Skin epidermis (tissue), 12 donors: ENCODE data around the gene MORC2.

ENCODE experiments used
- H3K27ac ChIP-seq, 21 experiments: fragments of 200-600 bp; sonication (generic) in 11 of 21; one replicate each; pipeline ENCODE4 v1.5.0; 2020; ENCODE audit warnings: mild to moderate bottlenecking in 3 of 21, inconsistent platforms in 2 of 21, moderate library complexity in 2 of 21
- H3K4me3 ChIP-seq, 7 experiments: fragments of 200-600 bp; sonication (generic) in 2 of 7; one replicate each; pipeline ENCODE4 v1.5.0; 2020; ENCODE audit warnings: inconsistent platforms in 2 of 7, mild to moderate bottlenecking in 2 of 7, moderate library complexity in 1 of 7

MORC2 gene

DNA sequence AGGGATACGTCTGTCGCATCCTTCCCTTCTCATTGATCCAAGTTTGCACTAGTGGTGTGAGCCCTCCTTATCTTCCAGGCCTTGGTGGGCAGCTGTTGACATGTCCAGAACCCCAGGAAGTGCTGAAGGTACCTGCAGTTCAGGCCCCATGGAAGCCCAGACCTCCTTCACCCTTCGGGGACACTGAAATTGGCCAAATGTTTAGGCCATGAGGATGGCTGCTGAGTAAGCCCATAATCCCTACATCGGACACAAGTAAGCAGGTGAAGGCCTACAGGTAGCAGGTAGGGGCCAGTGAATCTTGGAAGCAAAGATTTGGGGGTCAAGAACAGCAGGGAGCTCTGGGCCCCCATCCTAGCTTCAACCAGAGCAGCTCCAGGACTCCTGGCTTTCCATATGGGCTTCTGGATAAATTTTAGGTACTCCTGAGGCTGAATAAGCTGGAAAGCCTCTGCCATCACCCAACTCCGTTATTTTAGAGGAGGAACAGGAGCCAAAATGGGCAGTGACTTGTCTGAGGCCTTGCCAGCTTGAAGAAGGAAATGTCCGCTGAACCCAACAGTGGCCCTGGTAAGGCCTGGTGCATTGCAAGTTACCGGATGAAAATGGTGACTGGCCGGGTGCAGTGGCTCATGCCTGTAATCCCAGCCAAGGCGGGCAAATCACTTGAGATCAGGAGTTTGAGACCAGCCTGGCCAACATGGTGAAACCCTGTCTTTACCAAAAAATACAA, 45.2 kb downstream of the MORC2 start:
- Histone ChIP-seq H3K27ac (no peak overlapping the region), H3K4me3 (no peak overlapping the region)

GRCh38 chr22:30922151-30922611, 46.4 kb downstream of the MORC2 start:
- peak overlapping the region in 13 of 21 experiments; percentile 14 to 49 (median 33) for H3K27ac ChIP-seq

DNA sequence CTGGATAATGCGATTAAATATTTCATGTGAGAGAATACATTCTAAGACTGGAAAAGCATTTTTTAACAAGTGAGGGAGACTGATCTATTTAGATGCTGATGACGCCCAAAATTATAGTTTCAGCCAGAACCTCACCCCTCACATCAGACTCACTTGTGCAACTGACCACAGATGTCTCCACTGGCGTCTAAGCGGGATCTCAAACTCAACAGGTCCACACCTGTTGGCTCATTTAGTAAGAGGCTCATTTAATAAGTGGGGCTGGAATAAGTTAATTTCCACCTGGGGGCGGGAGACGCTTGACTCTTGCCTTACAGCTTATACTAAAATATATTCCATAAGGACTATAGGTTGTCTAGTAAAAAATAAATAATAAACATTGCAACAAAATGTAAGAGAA, 47.5 kb downstream of the MORC2 start:
- Histone ChIP-seq H3K27ac (peak overlapping the region in 4 of 21 experiments; percentile 18 to 49 (median 36)), H3K4me3 (peak overlapping the region in 5 of 7 experiments; percentile 21 to 40 (median 30))

More at GRCh38 chr22:30922151-30922611, 46.4 kb downstream of the MORC2 start:
- peak overlapping the region; percentile 21 to 40 (median 30) for H3K4me3 ChIP-seq

DNA sequence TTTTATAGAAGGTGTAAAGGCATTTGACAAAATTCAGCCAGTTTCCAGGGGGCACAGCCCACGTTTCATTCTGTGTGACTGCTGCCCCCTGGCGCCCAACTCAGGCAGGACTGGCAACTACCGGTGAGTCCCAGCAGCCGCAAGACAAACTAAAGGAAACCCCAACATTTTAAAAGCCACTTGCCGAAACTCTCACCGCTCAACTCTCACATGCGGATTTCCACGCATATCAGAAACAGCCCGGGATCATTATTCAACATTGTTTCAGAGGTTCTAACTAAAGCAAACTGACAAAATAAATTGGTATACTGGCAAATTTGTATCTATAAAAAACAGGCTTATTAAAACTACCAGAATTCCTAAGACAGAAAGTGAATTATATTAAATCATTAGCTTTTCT, 48.2 kb downstream of the MORC2 start:
- H3K4me3 ChIP-seq, result no peak overlapping the region
- H3K27ac ChIP-seq, result no peak overlapping the region

DNA sequence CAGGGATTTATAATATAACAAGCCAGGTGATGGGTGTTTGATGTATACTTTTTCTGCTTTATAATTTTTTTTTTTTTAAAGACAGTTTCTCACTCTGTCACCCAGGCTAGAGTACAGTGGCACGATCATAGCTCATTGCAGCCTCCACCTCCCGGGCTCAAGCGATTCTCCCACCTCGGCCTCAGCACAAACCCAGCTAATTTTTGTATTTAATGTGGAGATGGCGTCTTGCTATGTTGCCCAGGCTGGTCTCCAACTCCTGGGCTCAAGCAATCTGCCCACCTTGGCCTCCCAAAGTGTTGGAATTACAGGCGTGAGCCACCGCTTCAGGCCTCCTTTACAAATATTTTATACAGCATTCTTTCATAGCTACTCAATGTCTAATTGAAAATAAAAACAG, 48.6 kb downstream of the MORC2 start:
- H3K4me3 ChIP-seq, result no peak overlapping the region
- H3K27ac ChIP-seq, result no peak overlapping the region

DNA sequence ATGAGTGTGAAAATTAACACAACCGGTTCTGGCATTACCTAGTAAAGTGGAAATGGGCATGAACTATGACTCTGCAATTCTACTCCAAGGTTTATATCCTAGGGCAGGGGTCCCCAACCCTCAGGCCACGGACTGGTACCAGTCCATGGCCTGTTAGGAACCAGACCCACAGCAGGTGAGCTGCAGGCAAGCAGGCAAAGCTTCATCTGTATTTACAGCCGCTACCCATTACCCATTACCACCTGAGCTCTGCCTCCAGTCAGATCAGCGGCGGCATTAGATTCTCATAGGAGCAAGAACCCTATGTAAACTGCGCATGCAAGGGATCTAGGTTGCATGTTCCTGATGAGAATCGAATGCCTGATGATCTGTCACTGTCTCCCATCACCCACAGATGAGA, 49.8 kb downstream of the MORC2 start:
- no peak overlapping the region for H3K27ac ChIP-seq
- H3K4me3 ChIP-seq, result no peak overlapping the region

DNA sequence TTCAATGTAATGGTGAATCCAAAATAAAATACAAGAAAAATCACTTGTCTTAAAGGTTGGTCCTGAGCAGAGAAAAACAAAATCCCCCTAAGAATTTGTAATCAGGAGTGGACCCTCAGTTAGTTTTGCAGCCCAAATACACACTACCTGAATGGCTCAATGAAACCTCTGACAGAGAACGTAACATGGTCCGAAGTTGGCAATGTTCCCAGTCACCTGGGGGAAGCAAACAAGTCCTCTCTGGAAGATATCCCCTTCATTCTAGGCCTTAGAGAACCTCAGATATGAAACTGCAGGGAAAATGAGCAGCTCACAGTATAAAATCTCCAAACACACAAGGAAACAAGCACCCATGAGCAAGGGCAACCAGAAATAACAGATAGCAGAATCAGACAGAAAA, 58.2 kb downstream of the MORC2 start:
- Histone ChIP-seq H3K27ac (no peak overlapping the region), H3K4me3 (no peak overlapping the region)

- Histone ChIP-seq H3K4me3 (no peak overlapping the region), H3K27ac (no peak overlapping the region)
Observed at GRCh38 chr22:30909306-30909705, 59.3 kb downstream of the MORC2 start.

GRCh38 chr22:30908051-30908461, 60.5 kb downstream of the MORC2 start:
- Histone ChIP-seq H3K4me3 (no peak overlapping the region), H3K27ac (no peak overlapping the region)

DNA sequence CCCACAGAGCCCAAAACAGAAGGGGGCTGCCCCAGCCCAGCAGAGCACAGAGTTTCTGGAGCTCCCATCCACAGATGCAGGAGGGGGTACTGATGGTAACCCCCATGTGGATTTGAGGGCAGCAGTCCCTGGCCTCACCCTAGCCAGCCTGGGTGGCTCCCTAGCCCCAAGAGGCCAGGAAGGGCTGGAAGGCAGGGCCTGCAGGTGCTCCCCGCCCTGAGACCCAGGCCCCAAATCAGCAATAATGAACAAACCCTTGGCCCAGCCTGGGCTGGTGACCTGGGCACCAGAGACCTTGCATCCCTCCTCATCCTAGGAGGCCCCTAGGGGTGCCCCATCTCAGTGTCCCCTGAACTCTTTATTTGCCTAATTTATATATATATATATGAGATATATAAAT, 61.6 kb downstream of the MORC2 start:
- H3K27ac ChIP-seq, result no peak overlapping the region
- no peak overlapping the region for H3K4me3 ChIP-seq

- Histone ChIP-seq H3K27ac (no peak overlapping the region), H3K4me3 (no peak overlapping the region)
Observed at GRCh38 chr22:30906411-30906810, 62.2 kb downstream of the MORC2 start.

GRCh38 chr22:30905696-30906341, 62.8 kb downstream of the MORC2 start:
- H3K27ac ChIP-seq, result no peak overlapping the region
- H3K4me3 ChIP-seq, result no peak overlapping the region

DNA sequence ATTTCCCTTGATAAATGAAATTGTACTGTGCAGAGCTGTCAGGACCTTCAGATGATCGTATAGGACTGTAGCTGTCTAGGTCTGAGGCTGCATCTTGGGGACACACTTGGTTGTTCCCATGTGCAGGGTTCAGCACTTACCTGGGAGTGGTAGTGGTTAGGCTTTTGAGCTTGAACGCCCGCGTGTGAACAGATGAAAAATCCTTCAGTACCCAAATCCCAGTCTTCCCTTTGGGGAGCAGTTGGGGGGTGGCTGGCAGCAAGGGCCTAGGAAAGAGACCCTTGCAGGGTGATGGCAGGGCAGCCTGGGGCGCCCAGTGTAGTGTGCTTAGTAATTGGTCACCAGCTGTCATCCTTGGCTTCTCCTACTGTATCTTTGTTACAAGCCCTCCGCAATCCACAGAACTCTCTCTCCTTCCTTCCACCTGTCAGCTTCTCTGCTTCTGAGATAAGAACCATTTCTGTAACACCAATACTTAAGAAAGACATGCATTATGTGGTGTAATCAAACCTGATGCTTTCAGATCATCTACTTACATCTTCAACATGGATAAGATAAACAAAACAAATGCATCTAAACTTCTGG, 64.6 kb downstream of the MORC2 start:
- H3K27ac ChIP-seq, result no peak overlapping the region
- H3K4me3 ChIP-seq, result no peak overlapping the region

GRCh38 chr22:30902496-30903357, 65.8 kb downstream of the MORC2 start:
- H3K4me3 ChIP-seq, result no peak overlapping the region
- no peak overlapping the region for H3K27ac ChIP-seq

- Histone ChIP-seq H3K27ac (no peak overlapping the region), H3K4me3 (no peak overlapping the region)
Observed at GRCh38 chr22:30894371-30894740, 74.2 kb downstream of the MORC2 start.

DNA sequence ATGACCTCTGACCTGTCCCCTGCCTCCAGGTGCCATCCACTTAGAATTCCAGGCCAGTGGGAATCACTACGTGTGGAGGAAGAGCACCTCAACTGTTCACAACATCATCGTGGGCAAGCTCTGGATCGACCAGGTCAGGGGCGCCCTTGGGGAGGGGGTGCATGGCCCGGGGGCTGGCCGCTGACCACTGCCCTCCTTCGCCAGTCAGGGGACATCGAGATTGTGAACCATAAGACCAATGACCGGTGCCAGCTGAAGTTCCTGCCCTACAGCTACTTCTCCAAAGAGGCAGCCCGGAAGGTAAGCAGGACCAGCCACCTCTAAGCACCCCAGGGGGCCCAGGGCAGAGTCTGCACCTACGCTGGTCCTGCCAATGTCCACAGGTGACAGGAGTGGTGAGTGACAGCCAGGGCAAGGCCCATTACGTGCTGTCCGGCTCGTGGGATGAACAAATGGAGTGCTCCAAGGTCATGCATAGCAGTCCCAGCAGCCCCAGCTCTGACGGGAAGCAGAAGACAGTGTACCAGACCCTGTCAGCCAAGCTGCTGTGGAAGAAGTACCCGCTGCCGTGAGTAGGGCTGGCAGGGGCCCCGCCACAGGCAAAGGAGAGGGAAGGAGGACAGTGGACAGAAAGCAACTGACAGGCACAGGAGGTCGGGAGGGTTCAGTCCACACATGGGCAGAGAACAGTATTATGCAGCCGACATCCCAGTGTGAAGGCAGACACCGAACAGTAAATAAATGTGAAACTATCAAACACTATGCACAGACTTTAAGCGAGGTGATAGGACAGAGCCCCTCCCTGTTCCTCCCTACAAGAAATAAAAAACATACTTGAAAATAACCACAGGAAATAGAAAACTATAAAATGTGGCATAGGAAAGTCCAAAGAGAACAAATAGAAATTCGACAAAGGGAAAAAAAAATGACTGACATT, 74.9 kb downstream of the MORC2 start:
- Histone ChIP-seq H3K4me3 (no peak overlapping the region), H3K27ac (no peak overlapping the region)

- H3K4me3 ChIP-seq, result no peak overlapping the region
- H3K27ac ChIP-seq, result no peak overlapping the region
Observed at GRCh38 chr22:30892731-30893221, 75.8 kb downstream of the MORC2 start.

DNA sequence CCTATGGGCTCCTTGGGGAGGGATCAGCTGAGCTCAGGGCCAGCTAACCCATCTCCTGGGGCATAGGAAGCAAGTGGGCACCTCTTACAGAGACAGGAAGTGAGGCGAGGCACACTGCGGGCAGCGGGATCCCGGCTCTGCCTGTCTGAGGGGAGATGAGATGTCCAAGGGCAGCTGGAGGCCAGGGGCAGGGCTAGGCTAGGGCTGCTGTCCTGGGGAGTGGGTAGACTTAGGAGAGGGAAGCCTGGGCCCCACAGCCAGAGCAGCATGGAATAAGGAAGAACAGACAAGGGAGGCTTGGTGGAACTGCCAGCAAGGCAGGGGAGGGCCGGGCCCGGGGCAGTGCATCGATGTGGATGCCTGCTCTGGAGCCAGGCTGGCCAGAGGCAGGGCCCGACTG, 76.3 kb downstream of the MORC2 start:
- H3K27ac ChIP-seq, result no peak overlapping the region
- H3K4me3 ChIP-seq, result no peak overlapping the region

GRCh38 chr22:30891781-30892180, 76.8 kb downstream of the MORC2 start:
- Histone ChIP-seq H3K4me3 (no peak overlapping the region), H3K27ac (no peak overlapping the region)
